ENCODE results near the gene C2CD4C. TPM values are rescaled to one million over a fixed set of nuclear protein-coding genes. Genes with fewer than 3 reads are reported as not detected.
"Not testable (repeated sequence)": the region's sequence is repeated elsewhere in the genome, so short reads cannot be mapped to it uniquely, and the experiment has no call there.

Gene C2CD4C
- total RNA-seq, 2 donors from 2014 or later, result 0.13 to 0.40 TPM

GRCh38 chr19:390386-391206 is 18.4 kb downstream of the C2CD4C start:
- no peak overlapping the region for H3K4me3 Mint-ChIP-seq
- peaks cover 6% of the 10 kb centered on the region for H3K9me3 Mint-ChIP-seq
- H3K36me3 Mint-ChIP-seq (ENCODE audit: low read depth), result peaks cover 6% of the 10 kb centered on the region
- ATAC-seq (replicated peaks), result no peak
- peaks cover 8% of the 10 kb centered on the region for H3K4me1 Mint-ChIP-seq
- peaks cover 13% of the 10 kb centered on the region for H3K27me3 Mint-ChIP-seq
- no peak overlapping the region for H3K27ac Mint-ChIP-seq

GRCh38 chr19:389935-390289 is 19.0 kb downstream of the C2CD4C start:
- Mint-ChIP-seq H3K27me3 (peaks cover 16% of the 10 kb centered on the region), H3K36me3 (ENCODE audit: low read depth) (peaks cover 6% of the 10 kb centered on the region), H3K9me3 (peaks cover 4% of the 10 kb centered on the region), H3K27ac (no peak overlapping the region), H3K4me3 (no peak overlapping the region), H3K4me1 (peaks cover 6% of the 10 kb centered on the region)
- ATAC-seq (replicated peaks), result no peak

- H3K4me3 Mint-ChIP-seq, result no peak overlapping the region
- peaks cover 6% of the 10 kb centered on the region for H3K4me1 Mint-ChIP-seq
- H3K9me3 Mint-ChIP-seq, result peaks cover 4% of the 10 kb centered on the region
- peaks cover 6% of the 10 kb centered on the region for H3K36me3 Mint-ChIP-seq (ENCODE audit: low read depth)
- H3K27ac Mint-ChIP-seq, result no peak overlapping the region
- ATAC-seq (replicated peaks), result peak; percentile 39
- peaks cover 16% of the 10 kb centered on the region for H3K27me3 Mint-ChIP-seq
Measured at GRCh38 chr19:389255-389934, 19.6 kb downstream of the C2CD4C start.

GRCh38 chr19:388691-389090 is 20.3 kb downstream of the C2CD4C start:
- H3K36me3 Mint-ChIP-seq (ENCODE audit: low read depth), result peaks cover 6% of the 10 kb centered on the region
- no peak overlapping the region for H3K27ac Mint-ChIP-seq
- H3K4me1 Mint-ChIP-seq, result peaks cover 6% of the 10 kb centered on the region
- no peak overlapping the region for H3K4me3 Mint-ChIP-seq
- peaks cover 4% of the 10 kb centered on the region for H3K9me3 Mint-ChIP-seq
- H3K27me3 Mint-ChIP-seq, result peaks cover 16% of the 10 kb centered on the region
- no peak for ATAC-seq (replicated peaks)

GRCh38 chr19:387777-388176 is 21.2 kb downstream of the C2CD4C start:
- Mint-ChIP-seq H3K27me3 (peaks cover 21% of the 10 kb centered on the region), H3K27ac (no peak overlapping the region), H3K4me3 (no peak overlapping the region), H3K9me3 (no peaks in the 10 kb centered on the region), H3K36me3 (ENCODE audit: low read depth) (peaks cover 2% of the 10 kb centered on the region), H3K4me1 (peaks cover 8% of the 10 kb centered on the region)
- ATAC-seq (replicated peaks), result no peak

GRCh38 chr19:386632-387301 is 22.2 kb downstream of the C2CD4C start:
- ATAC-seq (replicated peaks); H3K27ac Mint-ChIP-seq; H3K36me3 Mint-ChIP-seq (ENCODE audit: low read depth): not testable (repeated sequence)

GRCh38 chr19:386189-386588 is 22.8 kb downstream of the C2CD4C start:
- Mint-ChIP-seq H3K4me3 (peak overlapping the region; percentile 10), H3K27me3 (peaks cover 28% of the 10 kb centered on the region), H3K4me1 (peaks cover 12% of the 10 kb centered on the region)
- not testable (repeated sequence) for ATAC-seq (replicated peaks); H3K9me3 Mint-ChIP-seq; H3K36me3 Mint-ChIP-seq (ENCODE audit: low read depth); H3K27ac Mint-ChIP-seq

More at GRCh38 chr19:386632-387301, 22.2 kb downstream of the C2CD4C start:
- H3K9me3 Mint-ChIP-seq, result not testable (repeated sequence)
- H3K4me3 Mint-ChIP-seq, result peak overlapping the region; percentile 10
- H3K27me3 Mint-ChIP-seq, result peaks cover 27% of the 10 kb centered on the region
- peaks cover 12% of the 10 kb centered on the region for H3K4me1 Mint-ChIP-seq

GRCh38 chr19:384799-385169 is 24.2 kb downstream of the C2CD4C start:
- ATAC-seq (replicated peaks), result peak; percentile 52
- Mint-ChIP-seq H3K4me3 (peak overlapping the region; percentile 65), H3K4me1 (peaks cover 12% of the 10 kb centered on the region), H3K36me3 (ENCODE audit: low read depth) (peaks cover 6% of the 10 kb centered on the region), H3K27ac (no peak overlapping the region), H3K9me3 (no peaks in the 10 kb centered on the region), H3K27me3 (peaks cover 28% of the 10 kb centered on the region)

GRCh38 chr19:383922-384798 is 24.8 kb downstream of the C2CD4C start:
- ATAC-seq (replicated peaks), result peak; percentile 16
- Mint-ChIP-seq H3K27ac (peak overlapping the region; percentile 46), H3K9me3 (no peaks in the 10 kb centered on the region), H3K36me3 (ENCODE audit: low read depth) (peaks cover 6% of the 10 kb centered on the region), H3K4me3 (peak overlapping the region; percentile 65), H3K4me1 (peaks cover 12% of the 10 kb centered on the region), H3K27me3 (peaks cover 28% of the 10 kb centered on the region)

GRCh38 chr19:383040-383439 is 25.9 kb downstream of the C2CD4C start:
- Mint-ChIP-seq H3K36me3 (ENCODE audit: low read depth) (peaks cover 6% of the 10 kb centered on the region), H3K9me3 (no peaks in the 10 kb centered on the region), H3K27me3 (peaks cover 28% of the 10 kb centered on the region), H3K4me1 (peaks cover 12% of the 10 kb centered on the region), H3K4me3 (peak overlapping the region; percentile 65), H3K27ac (peak overlapping the region; percentile 80)
- no peak for ATAC-seq (replicated peaks)

- ATAC-seq (replicated peaks), result peak; percentile 95
- peak overlapping the region; percentile 80 for H3K27ac Mint-ChIP-seq
- H3K36me3 Mint-ChIP-seq (ENCODE audit: low read depth); H3K9me3 Mint-ChIP-seq: not testable (repeated sequence)
- H3K4me3 Mint-ChIP-seq, result peak overlapping the region; percentile 65
- peaks cover 12% of the 10 kb centered on the region for H3K4me1 Mint-ChIP-seq
- H3K27me3 Mint-ChIP-seq, result peaks cover 27% of the 10 kb centered on the region
Measured at GRCh38 chr19:382578-382977, 26.4 kb downstream of the C2CD4C start.

GRCh38 chr19:381901-382300 is 27.0 kb downstream of the C2CD4C start:
- Mint-ChIP-seq H3K27me3 (peaks cover 24% of the 10 kb centered on the region), H3K4me1 (peaks cover 12% of the 10 kb centered on the region)
- not testable (repeated sequence) for H3K36me3 Mint-ChIP-seq (ENCODE audit: low read depth); H3K9me3 Mint-ChIP-seq; H3K27ac Mint-ChIP-seq; H3K4me3 Mint-ChIP-seq; ATAC-seq (replicated peaks)

- H3K36me3 Mint-ChIP-seq (ENCODE audit: low read depth); H3K27ac Mint-ChIP-seq; H3K4me3 Mint-ChIP-seq; ATAC-seq (replicated peaks); H3K9me3 Mint-ChIP-seq: not testable (repeated sequence)
- peaks cover 12% of the 10 kb centered on the region for H3K4me1 Mint-ChIP-seq
- peaks cover 16% of the 10 kb centered on the region for H3K27me3 Mint-ChIP-seq
Measured at GRCh38 chr19:380618-381219, 28.2 kb downstream of the C2CD4C start.

GRCh38 chr19:379796-380195 is 29.2 kb downstream of the C2CD4C start:
- Mint-ChIP-seq H3K27ac (no peak overlapping the region), H3K4me3 (no peak overlapping the region), H3K9me3 (no peaks in the 10 kb centered on the region), H3K4me1 (peaks cover 12% of the 10 kb centered on the region), H3K27me3 (peaks cover 11% of the 10 kb centered on the region), H3K36me3 (ENCODE audit: low read depth) (peaks cover 6% of the 10 kb centered on the region)
- ATAC-seq (replicated peaks), result no peak
